ENCODE measurements around the gene ARID3B.

The ARID3B gene

GRCh38 chr15:74558706-74559105 lies 17.7 kb downstream of the ARID3B start:
- in situ Hi-C loops (cut with MboI; ENCODE audit: low sequenced_read_pairs, unreplicated experiment), result no loop called here

GRCh38 chr15:74563442-74563841 lies 22.4 kb downstream of the ARID3B start:
- TF ChIP-seq CTCF (IDR thresholded peaks at IDR 0.05; ENCODE audit: borderline replicate concordance, control extremely low read depth, extremely low read depth, insufficient read depth, missing control alignments), result no peak
- in situ Hi-C loops (cut with MboI; ENCODE audit: low sequenced_read_pairs, unreplicated experiment), result no loop called here
- DNase-seq (ENCODE audit: low spot score), result no peak

More at GRCh38 chr15:74558706-74559105, 17.7 kb downstream of the ARID3B start:
- DNase-seq (ENCODE audit: low spot score), result no peak
- TF ChIP-seq CTCF (IDR thresholded peaks at IDR 0.05; ENCODE audit: borderline replicate concordance, control extremely low read depth, extremely low read depth, insufficient read depth, missing control alignments), result no peak

GRCh38 chr15:74564182-74564581 lies 23.2 kb downstream of the ARID3B start:
- TF ChIP-seq CTCF (IDR thresholded peaks at IDR 0.05; ENCODE audit: borderline replicate concordance, control extremely low read depth, extremely low read depth, insufficient read depth, missing control alignments), result no peak
- no peak for DNase-seq (ENCODE audit: low spot score)
- in situ Hi-C loops (cut with MboI; ENCODE audit: low sequenced_read_pairs, unreplicated experiment), result no loop called here

- DNase-seq (ENCODE audit: low spot score), result no peak
- in situ Hi-C loops (cut with MboI; ENCODE audit: low sequenced_read_pairs, unreplicated experiment), result no loop called here
- TF ChIP-seq CTCF (IDR thresholded peaks at IDR 0.05; ENCODE audit: borderline replicate concordance, control extremely low read depth, extremely low read depth, insufficient read depth, missing control alignments), result no peak
Measured at GRCh38 chr15:74565381-74566085, 24.5 kb downstream of the ARID3B start.

- no peak for TF ChIP-seq CTCF (IDR thresholded peaks at IDR 0.05; ENCODE audit: borderline replicate concordance, control extremely low read depth, extremely low read depth, insufficient read depth, missing control alignments)
- no peak for DNase-seq (ENCODE audit: low spot score)
- in situ Hi-C loops (cut with MboI; ENCODE audit: low sequenced_read_pairs, unreplicated experiment), result no loop called here
Measured at GRCh38 chr15:74568594-74568993, 27.6 kb downstream of the ARID3B start.

GRCh38 chr15:74569731-74570070 lies 28.7 kb downstream of the ARID3B start:
- no peak for TF ChIP-seq CTCF (IDR thresholded peaks at IDR 0.05; ENCODE audit: borderline replicate concordance, control extremely low read depth, extremely low read depth, insufficient read depth, missing control alignments)
- in situ Hi-C loops (cut with MboI; ENCODE audit: low sequenced_read_pairs, unreplicated experiment), result no loop called here
- DNase-seq (ENCODE audit: low spot score), result no peak
